ENCODE data around the gene TOR4A. TPM values are rescaled to one million over a fixed set of nuclear protein-coding genes. Genes with fewer than 3 reads are reported as not detected.

The TOR4A gene
- total RNA-seq, 2 donors from 2014 or later, result 26.4 to 43.5 TPM

DNA sequence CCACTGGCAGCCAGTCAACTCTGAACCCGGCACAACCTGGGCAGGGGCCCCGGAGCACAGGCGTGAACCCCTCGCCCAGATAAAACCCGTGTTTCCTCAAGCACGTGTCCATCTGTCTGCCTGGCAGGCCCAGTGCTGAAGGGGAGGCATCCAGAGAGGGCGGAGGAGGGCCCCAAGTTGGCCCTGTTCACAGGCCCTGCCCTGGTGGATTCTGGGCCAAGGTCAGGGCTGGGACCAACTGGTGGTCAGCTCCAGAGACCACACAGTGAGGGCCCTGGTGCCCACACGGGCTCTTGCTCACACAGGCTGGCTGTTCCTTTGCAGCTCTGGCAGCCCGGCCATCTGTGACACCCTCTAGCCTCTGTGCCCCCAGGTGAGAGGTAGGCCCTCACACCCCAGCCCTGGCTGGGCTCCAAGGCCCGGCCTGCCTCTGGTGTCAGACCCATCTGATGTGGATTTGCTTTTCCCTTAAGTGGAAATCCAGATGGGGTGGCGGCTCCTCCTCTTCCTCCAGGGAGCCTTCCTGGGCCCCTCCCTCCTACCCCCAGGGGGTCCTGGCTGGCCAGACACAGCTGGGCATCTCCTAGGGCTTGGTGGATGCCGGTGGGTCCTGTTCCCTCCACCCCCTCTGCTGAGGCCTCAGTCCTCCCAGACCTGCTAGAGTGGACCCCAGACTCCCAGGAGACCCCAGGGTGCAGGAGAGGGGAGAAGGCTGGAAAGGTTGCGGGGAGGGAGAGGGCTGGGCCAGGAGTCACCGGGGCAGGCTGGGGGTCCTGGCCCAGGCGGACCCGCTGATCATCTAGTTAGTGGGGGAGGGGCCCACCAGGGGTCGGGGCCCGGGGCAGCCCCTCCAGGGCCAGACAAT lies 27.0 kb upstream of the TOR4A start:
- TF ChIP-seq, protein P1, sequence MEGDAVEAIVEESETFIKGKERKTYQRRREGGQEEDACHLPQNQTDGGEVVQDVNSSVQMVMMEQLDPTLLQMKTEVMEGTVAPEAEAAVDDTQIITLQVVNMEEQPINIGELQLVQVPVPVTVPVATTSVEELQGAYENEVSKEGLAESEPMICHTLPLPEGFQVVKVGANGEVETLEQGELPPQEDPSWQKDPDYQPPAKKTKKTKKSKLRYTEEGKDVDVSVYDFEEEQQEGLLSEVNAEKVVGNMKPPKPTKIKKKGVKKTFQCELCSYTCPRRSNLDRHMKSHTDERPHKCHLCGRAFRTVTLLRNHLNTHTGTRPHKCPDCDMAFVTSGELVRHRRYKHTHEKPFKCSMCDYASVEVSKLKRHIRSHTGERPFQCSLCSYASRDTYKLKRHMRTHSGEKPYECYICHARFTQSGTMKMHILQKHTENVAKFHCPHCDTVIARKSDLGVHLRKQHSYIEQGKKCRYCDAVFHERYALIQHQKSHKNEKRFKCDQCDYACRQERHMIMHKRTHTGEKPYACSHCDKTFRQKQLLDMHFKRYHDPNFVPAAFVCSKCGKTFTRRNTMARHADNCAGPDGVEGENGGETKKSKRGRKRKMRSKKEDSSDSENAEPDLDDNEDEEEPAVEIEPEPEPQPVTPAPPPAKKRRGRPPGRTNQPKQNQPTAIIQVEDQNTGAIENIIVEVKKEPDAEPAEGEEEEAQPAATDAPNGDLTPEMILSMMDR (IDR thresholded peaks at IDR 0.05), result no peak
- no peak overlapping the region for H3K4me3 ChIP-seq
- no peaks in the 10 kb centered on the region for H3K36me3 ChIP-seq
- ATAC-seq (ENCODE audit: insufficient number of reproducible peaks, low FRiP score, low read depth) (no peak), DNase-seq (ENCODE audit: low spot score) (no peak)
- no peaks in the 10 kb centered on the region for H3K9me3 ChIP-seq
- no peak overlapping the region for H3K27ac ChIP-seq
- H3K27me3 ChIP-seq (replicated peaks; ENCODE audit: insufficient read depth), result no peaks in the 10 kb centered on the region
- H3K4me1 ChIP-seq (ENCODE audit: control insufficient read depth in 1 of 2, low read depth in 2 of 2), result peaks cover 5 to 11% of the 10 kb centered on the region in 2 donors

DNA sequence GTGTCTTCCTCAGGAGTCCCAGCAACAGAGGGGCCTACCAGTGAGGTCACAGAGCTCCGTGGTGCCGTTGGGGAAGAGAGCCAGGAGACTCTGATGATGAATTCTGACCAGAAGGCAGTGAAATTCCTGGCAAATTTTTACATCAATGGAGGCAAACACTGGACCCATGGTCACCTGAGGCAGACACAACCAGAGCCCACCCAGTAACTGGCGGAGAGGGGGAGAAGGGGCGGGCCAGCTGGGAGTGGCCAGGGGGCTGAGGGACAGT lies 26.4 kb upstream of the TOR4A start, which contains the start of gene STPG3:
STPG3 (plus strand) TSS at position 93 of the 268 bp plus-strand sequence; CDS start at position 94, 1 bp downstream.
- DNase-seq (ENCODE audit: low spot score) (no peak), ATAC-seq (ENCODE audit: insufficient number of reproducible peaks, low FRiP score, low read depth) (no peak)
- H3K27me3 ChIP-seq (replicated peaks; ENCODE audit: insufficient read depth), result no peaks in the 10 kb centered on the region
- no peaks in the 10 kb centered on the region for H3K9me3 ChIP-seq
- no peak within 1 kb of the TSS for H3K27ac ChIP-seq
- H3K36me3 ChIP-seq, result no peaks in the 10 kb centered on the region
- TF ChIP-seq, protein P1 (IDR thresholded peaks at IDR 0.05), result no peak
- no peak within 1 kb of the TSS for H3K4me3 ChIP-seq
- H3K4me1 ChIP-seq (ENCODE audit: control insufficient read depth in 1 of 2, low read depth in 2 of 2), result peaks cover 9 to 16% of the 10 kb centered on the region in 2 donors

DNA sequence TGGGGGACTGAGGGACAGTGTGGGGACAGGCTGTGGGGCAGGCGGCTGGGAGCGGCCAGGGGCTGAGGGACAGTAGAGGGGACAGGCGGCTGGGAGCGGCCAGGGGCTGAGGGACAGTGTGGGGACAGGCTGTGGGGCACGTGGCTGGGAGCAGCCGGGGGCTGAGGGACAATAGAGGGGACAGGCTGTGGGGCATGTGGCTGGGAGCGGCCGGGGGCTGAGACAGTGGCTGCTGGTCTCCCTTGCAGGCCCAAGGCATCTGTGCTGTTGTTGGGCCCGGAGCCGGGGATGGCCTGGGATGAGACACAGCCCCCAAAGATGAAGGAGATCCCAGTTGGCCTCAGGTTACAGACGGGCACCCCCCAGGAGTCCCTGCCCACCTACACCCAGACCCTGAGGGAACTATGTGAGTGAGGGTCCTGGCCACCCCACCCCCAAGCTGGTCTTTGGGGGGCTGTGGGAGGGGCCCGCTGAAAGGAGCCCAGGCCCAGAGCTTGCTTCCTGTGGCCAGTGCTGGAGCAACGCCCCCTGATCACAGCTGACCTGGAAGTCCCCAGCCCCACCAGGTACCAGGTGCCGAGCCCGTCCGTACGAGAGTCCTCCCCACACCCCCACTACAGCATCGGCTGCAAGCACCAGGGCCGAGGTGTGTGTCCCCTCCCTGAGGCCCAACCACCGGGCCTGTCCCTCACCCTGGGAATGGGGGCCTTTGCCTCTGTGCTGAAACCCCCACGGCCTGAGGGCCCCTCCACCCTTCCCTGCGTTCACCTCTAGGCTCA lies 25.8 kb upstream of the TOR4A start:
- Histone ChIP-seq H3K4me1 (ENCODE audit: control insufficient read depth in 1 of 2, low read depth in 2 of 2) (peaks cover 14 to 22% of the 10 kb centered on the region in 2 donors), H3K36me3 (no peaks in the 10 kb centered on the region), H3K4me3 (no peak overlapping the region), H3K27ac (no peak overlapping the region), H3K27me3 (replicated peaks; ENCODE audit: insufficient read depth) (no peaks in the 10 kb centered on the region), H3K9me3 (no peaks in the 10 kb centered on the region)
- no peak for DNase-seq (ENCODE audit: low spot score)
- TF ChIP-seq, protein P1 (IDR thresholded peaks at IDR 0.05), result no peak
- ATAC-seq (ENCODE audit: insufficient number of reproducible peaks, low FRiP score, low read depth), result no peak

DNA sequence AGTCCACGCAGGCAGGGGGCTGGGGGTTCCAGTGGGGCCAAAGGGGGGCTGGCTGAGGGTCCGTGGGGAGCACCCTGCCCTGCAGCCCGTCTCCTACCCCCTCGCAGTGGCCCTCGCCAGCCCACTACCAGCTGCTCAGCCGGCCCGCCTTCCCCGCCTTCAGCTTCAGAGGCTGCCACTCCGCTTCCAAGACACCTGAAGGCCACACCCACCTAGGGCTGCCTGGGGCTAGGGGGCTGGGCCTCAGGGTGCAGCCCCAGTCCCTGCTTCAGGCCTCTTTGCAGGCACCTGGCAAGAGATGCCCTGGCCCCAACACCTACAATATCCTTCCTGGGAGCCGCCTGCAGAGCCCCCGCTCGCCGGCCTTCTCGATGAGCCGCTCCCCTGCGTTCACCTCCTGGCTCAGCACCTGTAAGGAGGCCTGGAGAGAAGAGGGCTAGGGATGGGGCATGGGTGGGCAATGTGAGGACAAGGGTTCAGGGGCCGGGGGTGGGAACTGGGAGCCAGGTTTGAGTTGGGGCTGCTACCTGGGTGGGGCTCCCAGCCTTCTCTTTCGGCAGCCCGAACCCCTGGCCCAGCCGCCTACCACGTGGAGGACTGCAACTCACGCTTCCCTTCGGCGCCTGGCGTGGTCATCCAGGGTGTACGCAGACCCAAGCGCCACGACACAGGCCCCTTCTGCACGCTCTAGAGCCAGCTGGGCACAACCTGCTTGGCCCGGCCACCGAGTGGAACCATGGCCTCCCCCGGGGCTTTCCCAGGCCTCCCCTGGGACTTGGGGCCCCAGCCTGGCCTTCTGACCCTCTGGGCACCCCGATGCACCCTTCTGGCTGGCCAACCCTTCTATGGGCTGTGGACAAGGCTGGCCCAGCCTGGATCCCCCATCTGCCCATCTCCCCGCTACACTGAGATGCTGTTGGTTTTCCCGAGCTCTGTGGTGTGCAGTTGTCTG lies 24.7 kb upstream of the TOR4A start:
- Histone ChIP-seq H3K36me3 (no peaks in the 10 kb centered on the region), H3K4me3 (no peak overlapping the region), H3K27ac (no peak overlapping the region), H3K4me1 (ENCODE audit: control insufficient read depth in 1 of 2, low read depth in 2 of 2) (peaks cover 14 to 26% of the 10 kb centered on the region in 2 donors), H3K27me3 (replicated peaks; ENCODE audit: insufficient read depth) (no peaks in the 10 kb centered on the region), H3K9me3 (no peaks in the 10 kb centered on the region)
- no peak for DNase-seq (ENCODE audit: low spot score)
- TF ChIP-seq, protein P1 (IDR thresholded peaks at IDR 0.05), result no peak
- no peak for ATAC-seq (ENCODE audit: insufficient number of reproducible peaks, low FRiP score, low read depth)
